Upper lobe of left lung (tissue), 6 donors: ENCODE results near the gene STX2. TPM values are rescaled to one million over a fixed set of nuclear protein-coding genes. Genes with fewer than 3 reads are reported as not detected.

Source experiments
- ATAC-seq, 2 donors: fragments of 200-7000 bp; cut with Tn5 transposase; one replicate each; pipeline ENCODE4 v1.9.1; 2022; ENCODE audit warnings: mild to moderate bottlenecking in 2 of 2, moderate library complexity in 2 of 2; ENCODE audit not compliant: low FRiP score in 2 of 2
- DNase-seq, 2 donors: peaks; one replicate each; pipeline ENCODE4 v3.0.0-alpha.2; 2019 to 2020
- H3K27ac ChIP-seq, 4 donors: fragments of 200-600 bp; sonication (generic); one replicate each; pipeline ENCODE4 v1.5.1; 2016 to 2019
- H3K27me3 ChIP-seq, 4 donors: fragments of 200-600 bp; sonication (generic); one replicate each; pipeline ENCODE4 v1.5.1; 2017 to 2019
- H3K36me3 ChIP-seq, 4 donors: fragments of 200-600 bp; sonication (generic); one replicate each; pipeline ENCODE4 v1.5.1; 2016 to 2019
- H3K4me1 ChIP-seq, 4 donors: fragments of 200-600 bp; sonication (generic); one replicate each; pipeline ENCODE4 v1.5.1; 2018 to 2019
- H3K4me3 ChIP-seq, 4 donors: fragments of 200-600 bp; sonication (generic); one replicate each; pipeline ENCODE4 v1.5.1; 2017 to 2019; ENCODE audit warnings: mild to moderate bottlenecking in 2 of 4, moderate library complexity in 1 of 4
- H3K9me3 ChIP-seq, 4 donors: fragments of 200-600 bp; sonication (generic); one replicate each; pipeline ENCODE4 v1.5.1; 2018 to 2019
- EP300 ChIP-seq, 4 donors: sonication (generic); formaldehyde crosslinking; IDR thresholded peaks; one replicate each; pipeline ENCODE4 v1.5.1; 2017; ENCODE audit warnings: antibody characterized with exemption in 4 of 4, control low read depth in 2 of 4
- POLR2A ChIP-seq, 4 donors: fragments of 450-650 bp; IDR thresholded peaks; one replicate each; pipeline ENCODE4 v1.5.1; 2016 to 2017; ENCODE audit warnings: antibody characterized with exemption in 4 of 4, mild to moderate bottlenecking in 2 of 4
- POLR2AphosphoS5 ChIP-seq, 2 donors: sonication (generic); formaldehyde crosslinking; IDR thresholded peaks; one replicate each; pipeline ENCODE4 v1.5.1; 2017; ENCODE audit warnings: antibody characterized with exemption in 2 of 2
- WGBS, 2 donors: methylation state at CpG; one replicate each; pipeline ENCODE4 v1.1.5; 2017 to 2018; 5-methylcytosine and 5-hydroxymethylcytosine counted together
- total RNA-seq, 6 donors: library from RNA; depleted of rRNA in 4 of 6; stranded (reverse); fragments of >200 nt in 4 of 6; gene quantifications; one replicate each; pipeline versions ENCODE4 v1.1.0 to v1.2.1, GENCODE V29; 2016 to 2021
- TF ChIP-seq, protein P1 (sequence below), 6 experiments: fragments of 450-650 bp in 4 of 6; fragments of 200-600 bp in 2 of 6; sonication (generic) in 2 of 6; IDR thresholded peaks; one replicate each; pipeline ENCODE4 v1.5.1; 2016 to 2019; ENCODE audit warnings: antibody characterized with exemption in 6 of 6
- donor health status: DM: no; HTN: no; CAD: no; lungs with moderate emphysema.
- donor health status: DM: no; HTN: yes; CAD: no; lungs with severe emphysema.

The STX2 gene
- total RNA-seq, 6 donors from 2014 or later, result 12.4 to 113 (median 27.0) TPM

DNA sequence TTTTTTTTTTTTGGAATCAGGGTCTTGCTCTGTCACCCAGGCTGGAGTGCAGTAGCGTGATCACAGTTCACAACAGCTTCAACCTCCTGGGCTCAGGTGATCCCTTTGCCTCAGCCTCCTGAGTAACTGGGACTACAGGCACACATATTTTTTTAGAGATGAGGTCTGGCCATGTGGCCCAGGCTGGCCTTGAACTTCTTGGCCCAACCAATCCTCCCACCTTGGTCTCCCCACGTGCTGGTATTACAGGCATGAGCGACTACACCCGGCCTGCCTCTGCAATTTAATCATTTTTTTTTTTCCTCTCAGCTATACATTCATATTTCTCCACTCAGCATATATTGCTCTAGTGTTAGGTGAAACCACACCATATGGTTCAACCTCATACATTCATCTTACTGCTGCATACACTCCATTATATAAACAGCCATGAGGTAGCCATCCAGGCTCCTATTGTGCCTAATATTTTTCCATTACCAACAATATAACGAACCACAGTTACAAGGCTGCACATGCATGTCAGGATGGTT is 7.1 kb downstream of the STX2 start:
- no peaks in the 10 kb centered on the region for H3K36me3 ChIP-seq
- H3K4me1 ChIP-seq, result peaks cover 10 to 20% (median 19%) of the 10 kb centered on the region in 4 donors
- DNase-seq (no peak), ATAC-seq (no peak)
- H3K9me3 ChIP-seq, result no peaks in the 10 kb centered on the region
- no peaks in the 10 kb centered on the region for H3K27me3 ChIP-seq
- H3K4me3 ChIP-seq, result no peak overlapping the region
- 88 to 90% methylated on average over 5 of the region's 5 CpGs for WGBS, 2 donors
- TF ChIP-seq POLR2A (IDR thresholded peaks at IDR 0.05), result no peak
- no peak for TF ChIP-seq EP300 (IDR thresholded peaks at IDR 0.05)
- TF ChIP-seq, protein P1, sequence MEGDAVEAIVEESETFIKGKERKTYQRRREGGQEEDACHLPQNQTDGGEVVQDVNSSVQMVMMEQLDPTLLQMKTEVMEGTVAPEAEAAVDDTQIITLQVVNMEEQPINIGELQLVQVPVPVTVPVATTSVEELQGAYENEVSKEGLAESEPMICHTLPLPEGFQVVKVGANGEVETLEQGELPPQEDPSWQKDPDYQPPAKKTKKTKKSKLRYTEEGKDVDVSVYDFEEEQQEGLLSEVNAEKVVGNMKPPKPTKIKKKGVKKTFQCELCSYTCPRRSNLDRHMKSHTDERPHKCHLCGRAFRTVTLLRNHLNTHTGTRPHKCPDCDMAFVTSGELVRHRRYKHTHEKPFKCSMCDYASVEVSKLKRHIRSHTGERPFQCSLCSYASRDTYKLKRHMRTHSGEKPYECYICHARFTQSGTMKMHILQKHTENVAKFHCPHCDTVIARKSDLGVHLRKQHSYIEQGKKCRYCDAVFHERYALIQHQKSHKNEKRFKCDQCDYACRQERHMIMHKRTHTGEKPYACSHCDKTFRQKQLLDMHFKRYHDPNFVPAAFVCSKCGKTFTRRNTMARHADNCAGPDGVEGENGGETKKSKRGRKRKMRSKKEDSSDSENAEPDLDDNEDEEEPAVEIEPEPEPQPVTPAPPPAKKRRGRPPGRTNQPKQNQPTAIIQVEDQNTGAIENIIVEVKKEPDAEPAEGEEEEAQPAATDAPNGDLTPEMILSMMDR (IDR thresholded peaks at IDR 0.05), result no peak
- no peak for TF ChIP-seq POLR2AphosphoS5 (IDR thresholded peaks at IDR 0.05)
- H3K27ac ChIP-seq, result no peak overlapping the region

- Histone ChIP-seq H3K4me3 (no peak overlapping the region), H3K36me3 (peaks cover 0 to 2% (median 0%) of the 10 kb centered on the region in 4 donors), H3K4me1 (peaks cover 13 to 20% (median 16%) of the 10 kb centered on the region in 4 donors), H3K27me3 (no peaks in the 10 kb centered on the region), H3K9me3 (no peaks in the 10 kb centered on the region), H3K27ac (no peak overlapping the region)
- TF ChIP-seq POLR2A (IDR thresholded peaks at IDR 0.05), result no peak
- TF ChIP-seq EP300 (IDR thresholded peaks at IDR 0.05), result no peak
- TF ChIP-seq POLR2AphosphoS5 (IDR thresholded peaks at IDR 0.05), result no peak
- TF ChIP-seq, protein P1 (IDR thresholded peaks at IDR 0.05), result no peak
- WGBS, 2 donors, result 95% methylated on average over 4 of the region's 4 CpGs
- ATAC-seq (no peak), DNase-seq (no peak)
Observed at GRCh38 chr12:130831246-130831645, 7.8 kb downstream of the STX2 start.

DNA sequence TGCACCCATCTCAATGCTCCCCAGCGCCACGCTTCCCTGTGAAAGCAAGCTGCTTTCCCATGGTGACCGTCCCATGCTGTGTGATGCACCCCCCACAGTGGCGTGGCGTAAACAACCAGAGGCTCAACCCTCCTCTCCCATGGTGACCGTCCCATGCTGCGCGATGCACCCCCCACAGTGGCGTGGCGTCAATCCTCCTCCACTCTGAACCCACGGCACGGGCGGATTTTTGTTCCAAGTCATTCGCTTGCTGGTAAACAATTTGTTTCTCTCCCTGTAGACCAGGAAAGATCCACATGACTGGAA is 8.9 kb downstream of the STX2 start:
- WGBS, 2 donors, result 85 to 91% methylated on average over 14 of the region's 14 CpGs
- ATAC-seq (no peak), DNase-seq (no peak)
- Histone ChIP-seq H3K9me3 (no peaks in the 10 kb centered on the region), H3K27me3 (no peaks in the 10 kb centered on the region), H3K36me3 (peaks cover 0 to 4% (median 0%) of the 10 kb centered on the region in 4 donors), H3K4me1 (peaks cover 12 to 22% (median 19%) of the 10 kb centered on the region in 4 donors), H3K4me3 (no peak overlapping the region), H3K27ac (no peak overlapping the region)
- TF ChIP-seq EP300 (IDR thresholded peaks at IDR 0.05), result no peak
- no peak for TF ChIP-seq POLR2A (IDR thresholded peaks at IDR 0.05)
- no peak for TF ChIP-seq POLR2AphosphoS5 (IDR thresholded peaks at IDR 0.05)
- TF ChIP-seq, protein P1 (IDR thresholded peaks at IDR 0.05), result no peak

GRCh38 chr12:130829391-130830245 is 9.4 kb downstream of the STX2 start:
- no peak for ATAC-seq
- WGBS, 2 donors, result 88 to 90% methylated on average over 14 to 17 of the region's 17 CpGs
- H3K36me3 ChIP-seq, result peaks cover 0 to 4% (median 0%) of the 10 kb centered on the region in 4 donors
- no peak overlapping the region for H3K4me3 ChIP-seq
- H3K4me1 ChIP-seq, result peaks cover 12 to 22% (median 19%) of the 10 kb centered on the region in 4 donors
- DNase-seq, result no peak
- no peaks in the 10 kb centered on the region for H3K27me3 ChIP-seq
- H3K27ac ChIP-seq, result no peak overlapping the region
- TF ChIP-seq POLR2AphosphoS5 (IDR thresholded peaks at IDR 0.05) (no peak), EP300 (IDR thresholded peaks at IDR 0.05) (no peak), POLR2A (IDR thresholded peaks at IDR 0.05) (no peak)
- no peaks in the 10 kb centered on the region for H3K9me3 ChIP-seq

- Histone ChIP-seq H3K27ac (no peak overlapping the region), H3K36me3 (peaks cover 0 to 6% (median 0%) of the 10 kb centered on the region in 4 donors), H3K9me3 (no peaks in the 10 kb centered on the region), H3K4me3 (no peak overlapping the region), H3K27me3 (no peaks in the 10 kb centered on the region), H3K4me1 (peaks cover 12 to 22% (median 19%) of the 10 kb centered on the region in 4 donors)
- 93 to 96% methylated on average over 8 of the region's 8 CpGs for WGBS, 2 donors
- no peak for TF ChIP-seq POLR2A (IDR thresholded peaks at IDR 0.05)
- no peak for TF ChIP-seq POLR2AphosphoS5 (IDR thresholded peaks at IDR 0.05)
- TF ChIP-seq EP300 (IDR thresholded peaks at IDR 0.05), result no peak
- TF ChIP-seq, protein P1 (IDR thresholded peaks at IDR 0.05), result no peak
- ATAC-seq (no peak), DNase-seq (no peak)
Observed at GRCh38 chr12:130828895-130829294, 10.2 kb downstream of the STX2 start.
